Pulmonary artery endothelial cell (primary cell): ENCODE measurements around the gene RELN. TPM values are rescaled to one million over a fixed set of nuclear protein-coding genes. Genes with fewer than 3 reads are reported as not detected.
"Not testable (repeated sequence)": the region's sequence is repeated elsewhere in the genome, so short reads cannot be mapped to it uniquely, and the experiment has no call there.

ENCODE experiments used
- DNase-seq: peaks from one replicate; pipeline ENCODE4 v3.0.0-alpha.2; 2011; ENCODE audit warnings: low read depth, low spot score
- total RNA-seq: library from RNA; depleted of rRNA; stranded (reverse); fragments of >200 nt; gene quantifications from 2 replicates; pipeline ENCODE4 v1.2.3, GENCODE V29; 2014

Gene RELN
- total RNA-seq, 1 donor from 2014 or later: 7.9 TPM

DNA sequence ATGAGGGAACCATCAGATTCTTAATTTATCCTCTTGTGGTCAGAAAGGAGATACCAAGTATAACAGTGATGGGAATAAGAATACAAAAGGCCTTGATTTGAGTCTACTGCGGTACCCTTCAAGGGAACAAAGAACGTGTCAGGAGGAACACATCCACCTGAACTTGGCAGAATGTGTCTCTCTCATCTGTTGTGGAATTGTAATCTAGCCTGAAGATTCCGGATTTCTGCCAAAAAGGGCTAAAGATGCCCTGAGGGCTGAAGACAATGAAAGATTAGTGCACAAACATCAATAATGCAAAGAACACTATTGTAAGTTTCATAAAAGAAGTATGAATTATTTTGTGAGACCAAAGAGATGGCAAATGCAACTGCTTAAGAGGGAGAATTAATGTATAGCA, 134.8 kb downstream of the RELN start:
- DNase-seq: no peak

DNA sequence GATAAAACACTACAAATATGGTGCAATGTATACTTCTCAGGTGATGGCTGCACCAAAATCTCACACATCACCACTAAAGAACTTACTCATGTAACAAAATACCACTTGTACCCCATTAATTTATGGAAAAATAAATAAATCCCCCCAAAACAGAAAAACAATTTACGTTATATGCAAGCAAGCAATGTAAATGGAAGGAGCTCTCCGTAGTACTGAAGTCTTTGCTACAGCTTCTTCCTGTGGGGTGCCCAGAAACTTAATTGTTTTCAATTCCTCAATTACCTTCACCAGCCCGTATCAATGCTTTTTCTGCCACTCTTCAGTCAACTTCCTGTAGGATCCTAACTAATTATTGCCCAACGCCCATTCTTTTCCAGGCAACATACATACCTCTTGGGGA, 138.1 kb downstream of the RELN start:
- DNase-seq: no peak

DNA sequence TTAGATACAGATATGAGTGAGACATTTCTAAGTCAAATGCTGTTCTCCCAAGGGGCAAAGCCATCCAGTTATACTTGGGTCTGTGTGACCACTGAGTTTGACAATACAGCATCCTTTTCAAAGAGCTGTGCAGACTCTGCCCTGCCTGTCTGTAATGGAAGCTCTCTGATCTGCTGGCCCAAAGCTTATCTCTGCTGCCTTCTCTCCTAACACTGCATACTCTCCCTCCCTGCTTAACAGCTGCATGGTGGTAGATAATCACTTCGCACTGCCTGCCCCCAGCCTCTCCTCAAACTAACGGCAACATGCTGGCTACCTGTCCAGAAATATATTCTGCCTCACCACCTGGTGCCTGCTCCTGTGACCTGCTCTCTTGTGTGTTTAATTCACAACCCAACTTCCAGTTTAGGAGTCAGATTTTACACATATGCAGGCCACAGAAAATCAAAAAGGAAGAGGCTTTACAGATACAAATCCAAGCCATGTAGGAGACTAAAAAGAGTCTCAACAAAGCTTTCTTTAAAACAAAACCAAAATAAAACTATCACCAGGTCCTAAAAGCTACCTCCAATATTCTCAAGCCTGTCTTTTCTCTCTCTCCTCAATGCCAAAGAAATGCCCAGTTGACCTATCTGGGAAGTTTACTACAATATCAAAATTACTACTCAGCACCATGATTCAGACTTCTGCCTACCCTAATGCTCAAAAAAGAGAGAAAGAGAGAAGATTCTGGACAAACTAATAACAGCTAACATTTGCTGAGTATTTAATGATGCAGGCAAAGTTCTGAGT, 145.6 kb downstream of the RELN start:
- no peak for DNase-seq

GRCh38 chr7:103833401-103833800, 156.1 kb downstream of the RELN start:
- no peak for DNase-seq

GRCh38 chr7:103832438-103832837, 157.0 kb downstream of the RELN start:
- no peak for DNase-seq

DNA sequence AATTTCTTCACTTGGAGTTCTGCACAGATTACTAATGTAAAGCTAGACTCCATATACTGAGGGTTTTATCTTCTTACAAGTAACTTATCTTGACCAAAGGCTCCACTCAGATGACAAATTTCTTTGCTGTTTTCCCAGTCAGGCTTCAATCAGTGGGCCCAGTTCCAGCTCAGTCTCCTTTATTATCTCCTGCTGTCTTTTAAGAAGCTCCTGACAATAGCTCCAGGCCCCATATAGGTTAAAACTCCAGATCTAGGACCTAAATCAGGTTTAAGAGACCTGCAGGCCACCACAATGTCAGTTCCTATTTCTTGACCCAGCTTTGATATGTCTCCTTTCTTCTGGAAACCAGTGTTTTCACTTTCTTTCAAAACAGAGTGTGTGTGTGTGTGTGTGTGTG, 165.2 kb downstream of the RELN start:
- no peak for DNase-seq

DNA sequence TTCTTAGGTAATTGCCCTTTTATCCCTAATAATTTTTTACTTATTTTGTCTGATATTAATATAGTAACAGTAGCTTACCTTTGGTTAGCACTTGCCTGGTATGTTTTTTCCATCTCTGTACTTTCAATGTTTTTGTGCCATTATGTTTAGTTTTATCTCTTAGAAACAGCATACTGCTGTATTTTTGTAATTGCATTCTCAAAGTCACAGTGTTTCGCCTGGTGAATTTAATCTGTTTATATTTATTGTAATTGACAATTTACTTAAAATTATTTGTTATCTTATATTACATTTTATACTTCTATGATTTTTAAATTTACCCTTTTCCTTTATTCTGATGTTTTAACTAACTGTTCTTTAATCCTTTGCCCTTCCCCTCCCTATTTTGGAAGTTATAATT, 166.4 kb downstream of the RELN start:
- DNase-seq: no peak

GRCh38 chr7:103821092-103821491, 168.4 kb downstream of the RELN start:
- DNase-seq: no peak

- not testable (repeated sequence) for DNase-seq
Measured at GRCh38 chr7:103815972-103816371, 173.5 kb downstream of the RELN start.

GRCh38 chr7:103813970-103814369, 175.5 kb downstream of the RELN start:
- no peak for DNase-seq

DNA sequence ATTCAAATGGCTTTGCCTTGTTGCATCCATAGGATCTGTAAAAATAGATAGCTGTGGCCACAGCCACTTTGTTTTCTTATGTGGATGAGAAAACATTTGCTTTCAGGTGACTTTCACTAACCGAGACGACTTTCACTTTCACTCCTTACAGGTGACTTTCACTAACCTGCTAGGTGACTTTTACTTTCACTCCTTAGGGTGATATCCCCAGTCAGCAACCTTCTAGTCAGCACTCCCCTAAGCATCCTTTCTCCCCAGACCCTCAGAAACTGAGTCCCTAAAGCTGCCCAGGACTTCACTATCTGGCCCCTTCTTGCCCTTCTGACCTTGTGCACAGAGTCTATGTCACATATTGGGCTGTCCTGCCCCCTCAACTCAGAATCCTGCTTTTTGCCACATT, 177.5 kb downstream of the RELN start:
- no peak for DNase-seq

GRCh38 chr7:103811290-103811689, 178.2 kb downstream of the RELN start:
- no peak for DNase-seq

DNA sequence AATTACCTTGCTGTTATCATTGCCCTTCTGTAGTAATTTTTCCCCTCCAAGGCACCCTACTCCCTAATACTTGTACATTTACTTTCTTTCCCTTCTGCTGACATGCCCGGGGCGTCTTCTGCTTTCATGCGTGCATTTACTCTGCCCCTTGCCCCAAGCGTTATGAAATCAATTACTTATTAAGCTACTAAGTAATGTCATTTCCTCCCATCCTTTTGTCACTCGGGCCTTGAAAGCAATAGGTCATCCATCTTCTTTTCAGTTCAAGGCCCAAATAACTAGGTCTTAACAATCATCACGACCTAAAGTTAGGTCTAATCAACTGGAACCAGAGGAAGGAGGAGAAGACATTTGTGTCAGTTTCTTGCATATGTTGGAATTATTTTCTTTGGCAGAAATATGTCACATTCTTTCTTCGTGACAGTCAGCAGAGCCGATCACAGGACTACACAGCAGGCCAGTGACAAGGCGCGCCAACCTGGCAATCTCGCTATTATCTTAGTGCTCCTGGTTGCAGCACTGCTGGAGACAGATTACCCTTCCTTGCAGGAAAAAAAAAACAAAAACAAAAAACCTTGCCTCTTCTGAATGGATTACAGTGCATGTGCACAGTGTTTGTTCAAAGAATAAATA, 179.2 kb downstream of the RELN start:
- no peak for DNase-seq

GRCh38 chr7:103809229-103809994, 180.0 kb downstream of the RELN start:
- no peak for DNase-seq

GRCh38 chr7:103805346-103805745, 184.1 kb downstream of the RELN start:
- no peak for DNase-seq

DNA sequence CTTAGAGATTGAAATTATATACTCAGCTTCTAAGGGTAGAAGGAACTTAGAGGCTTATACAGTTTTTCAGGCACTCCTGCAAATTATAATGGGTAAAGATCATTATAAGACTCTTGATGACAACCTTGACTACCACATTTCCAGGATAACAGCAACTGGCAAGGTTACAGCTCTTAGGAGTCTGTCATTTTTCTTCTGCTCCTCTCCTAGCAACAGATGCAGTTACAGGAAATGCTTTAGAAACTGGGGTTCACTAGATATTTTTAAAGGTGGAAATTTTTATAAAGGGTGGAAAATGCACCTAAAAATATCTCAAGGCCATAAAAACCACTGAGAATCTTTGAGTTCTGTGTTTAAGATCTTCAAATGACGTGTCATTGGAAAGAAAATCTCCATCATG, 185.8 kb downstream of the RELN start:
- DNase-seq: no peak

- no peak for DNase-seq
Measured at GRCh38 chr7:103799298-103799697, 190.2 kb downstream of the RELN start.

DNA sequence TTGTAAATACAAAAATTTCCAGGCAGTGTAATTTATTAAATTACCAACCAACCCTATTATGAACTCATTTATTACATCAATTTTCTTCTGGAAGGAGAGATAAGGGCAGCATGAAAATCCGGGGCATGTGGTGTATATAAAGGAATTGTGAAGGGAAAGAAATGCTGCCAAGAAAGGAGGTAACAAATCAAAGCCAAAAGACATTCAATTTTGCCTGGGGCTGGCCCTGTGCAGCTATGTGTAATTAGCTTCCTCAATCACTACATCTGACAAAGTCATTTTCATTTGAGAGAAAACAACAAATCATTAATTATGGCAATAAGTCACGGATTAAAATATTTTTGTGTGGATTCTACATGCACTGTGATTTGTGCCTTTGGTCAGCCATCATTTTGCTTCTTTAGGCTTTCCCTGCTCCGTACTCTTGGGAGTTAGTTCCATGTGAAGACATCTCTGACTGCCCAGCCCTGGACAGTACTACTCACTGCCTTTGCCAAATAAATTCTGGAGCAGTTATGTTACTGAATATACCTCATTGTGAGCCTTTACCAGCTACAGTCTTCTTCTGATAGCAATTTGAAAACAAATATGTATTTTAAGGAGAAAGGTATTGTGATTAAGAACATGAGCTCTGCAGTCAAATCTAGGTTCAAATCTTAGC, 191.7 kb downstream of the RELN start:
- no peak for DNase-seq

DNA sequence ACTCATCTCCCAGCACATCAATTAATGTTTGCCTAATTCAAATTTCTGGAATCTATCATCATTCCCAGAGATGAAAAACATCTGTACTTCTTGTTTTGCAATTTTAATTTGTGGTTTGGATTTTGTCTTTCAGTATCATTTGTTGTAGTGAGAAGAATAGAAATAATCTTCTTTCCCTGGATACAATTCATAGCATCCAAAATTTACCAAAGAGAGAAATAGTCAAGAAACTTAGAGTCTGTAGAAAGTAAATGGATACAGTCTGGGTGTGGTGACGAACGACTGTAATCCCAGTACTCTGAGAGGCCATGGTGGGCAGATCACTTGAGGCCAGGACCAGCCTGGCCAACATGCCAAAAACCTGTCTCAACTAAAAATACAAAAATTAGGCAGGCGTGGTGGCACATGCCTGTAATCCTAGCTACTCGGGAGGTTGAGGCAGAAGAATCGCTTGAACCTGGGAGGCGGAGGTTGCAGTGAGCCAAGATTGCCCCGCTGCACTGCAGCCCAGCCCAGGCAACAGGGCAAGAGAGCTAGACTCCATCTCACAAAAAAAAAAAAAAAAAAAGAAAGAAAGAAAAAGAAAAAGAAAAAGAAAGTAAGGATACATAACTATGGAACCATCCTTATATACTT, 193.0 kb downstream of the RELN start:
- no peak for DNase-seq

- no peak for DNase-seq
Measured at GRCh38 chr7:103795787-103796186, 193.7 kb downstream of the RELN start.

- no peak for DNase-seq
Measured at GRCh38 chr7:103795107-103795506, 194.4 kb downstream of the RELN start.
